ENCODE results near the gene LDLRAD4. TPM values are rescaled to one million over a fixed set of nuclear protein-coding genes. Genes with fewer than 3 reads are reported as not detected.

The LDLRAD4 gene
- total RNA-seq, 3 donors from 2014 or later: 17.5 to 20.4 (median 18.3) TPM

DNA sequence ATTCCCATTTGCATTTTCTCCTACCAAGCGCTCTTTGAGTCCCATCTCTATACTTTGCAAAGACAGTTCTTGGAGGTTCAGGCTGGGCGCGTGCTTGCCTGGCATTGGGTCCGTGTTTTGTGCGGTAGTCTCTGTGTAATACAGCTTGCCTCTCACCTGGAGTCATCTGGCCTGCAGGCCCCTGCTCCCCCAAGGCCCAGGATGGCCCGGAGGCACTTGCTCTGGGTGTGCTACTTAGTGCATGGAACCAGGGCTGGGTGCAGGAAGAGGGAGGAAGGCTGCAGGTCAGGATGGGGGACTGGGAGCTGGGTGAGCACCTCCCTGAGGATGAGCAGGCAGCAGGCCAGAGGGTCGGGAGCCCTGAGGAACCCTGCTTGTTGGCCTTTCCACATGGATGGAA, 220.9 kb downstream of the LDLRAD4 start:
- Mint-ChIP-seq H3K9me3 (no peaks in the 10 kb centered on the region), H3K4me1 (ENCODE audit: low read depth) (peaks cover 55% of the 10 kb centered on the region), H3K36me3 (ENCODE audit: insufficient read depth) (peaks cover 1% of the 10 kb centered on the region), H3K4me3 (no peak overlapping the region), H3K27me3 (ENCODE audit: low read depth) (no peaks in the 10 kb centered on the region)
- ATAC-seq (no peak), DNase-seq (no peak)

DNA sequence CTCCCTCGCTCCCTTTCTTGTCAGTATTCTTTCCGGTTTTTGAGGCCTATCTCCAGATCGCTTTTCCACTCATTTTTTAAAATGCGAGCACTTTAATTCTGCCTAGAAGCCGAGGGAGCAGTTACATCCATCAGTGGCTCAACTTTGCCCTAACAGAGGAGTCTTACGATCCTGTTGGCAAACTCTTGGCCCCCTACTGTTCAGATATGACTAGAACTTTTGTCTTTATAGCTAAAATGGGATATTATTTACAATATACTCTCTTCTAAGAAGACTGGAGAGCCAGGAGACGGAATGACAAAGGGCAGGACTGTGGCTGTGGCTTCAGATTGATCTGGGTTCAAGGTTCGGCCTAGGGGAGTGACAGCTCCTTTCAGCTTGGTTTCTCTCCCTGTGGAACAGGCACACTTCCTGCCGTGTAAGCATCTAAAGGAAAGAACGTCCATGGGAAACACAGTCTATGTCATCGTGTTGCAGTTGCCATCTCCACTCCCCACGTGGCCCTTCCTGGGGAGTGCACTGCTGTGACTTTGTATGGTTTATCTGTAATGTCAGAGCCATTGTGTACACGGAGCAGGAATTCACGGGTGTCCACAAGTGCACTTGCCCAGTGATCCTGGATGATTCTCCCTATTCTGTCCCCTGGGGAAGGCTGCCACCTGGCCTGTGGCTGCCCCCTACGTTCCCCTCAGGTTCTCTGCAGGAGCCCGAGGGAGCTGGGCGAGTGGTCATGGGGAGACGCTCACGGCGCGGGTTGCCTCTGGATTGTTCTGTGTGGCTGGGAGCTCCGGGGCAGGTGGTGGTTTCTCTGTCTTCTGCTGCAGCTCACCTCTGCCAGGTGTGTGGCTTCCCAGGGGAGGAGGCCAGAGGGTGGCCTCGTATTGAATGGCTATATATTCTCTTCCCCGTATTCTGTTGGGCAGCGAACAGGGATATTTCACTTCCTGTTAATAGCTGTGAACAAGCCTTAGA, 222.0 kb downstream of the LDLRAD4 start:
- Mint-ChIP-seq H3K36me3 (ENCODE audit: insufficient read depth) (peaks cover 1% of the 10 kb centered on the region), H3K4me3 (no peak overlapping the region), H3K27me3 (ENCODE audit: low read depth) (no peaks in the 10 kb centered on the region), H3K9me3 (no peaks in the 10 kb centered on the region), H3K4me1 (ENCODE audit: low read depth) (peaks cover 53% of the 10 kb centered on the region)
- DNase-seq (no peak), ATAC-seq (no peak)

DNA sequence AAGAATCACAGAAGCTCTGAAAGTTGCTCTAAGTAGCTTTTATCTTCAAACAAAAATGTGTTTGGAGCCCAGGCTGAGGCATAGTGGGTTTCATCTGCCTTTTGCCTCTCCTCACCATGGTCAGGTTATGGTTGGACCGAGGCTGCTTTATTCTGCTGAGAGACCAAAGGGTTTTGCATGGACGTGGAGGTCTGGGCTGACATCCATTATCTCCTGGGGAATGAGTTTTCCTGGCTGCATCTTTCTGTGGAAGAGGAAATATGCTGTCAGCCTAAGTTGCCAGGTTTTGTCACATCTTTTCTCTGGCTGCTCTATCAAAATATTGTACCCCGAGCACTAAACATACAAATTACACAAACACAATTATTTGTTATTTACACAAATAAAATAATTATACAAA, 223.2 kb downstream of the LDLRAD4 start:
- Mint-ChIP-seq H3K9me3 (no peaks in the 10 kb centered on the region), H3K36me3 (ENCODE audit: insufficient read depth) (peaks cover 1% of the 10 kb centered on the region), H3K4me1 (ENCODE audit: low read depth) (peaks cover 41% of the 10 kb centered on the region), H3K27me3 (ENCODE audit: low read depth) (no peaks in the 10 kb centered on the region), H3K4me3 (no peak overlapping the region)
- ATAC-seq (no peak), DNase-seq (no peak)

DNA sequence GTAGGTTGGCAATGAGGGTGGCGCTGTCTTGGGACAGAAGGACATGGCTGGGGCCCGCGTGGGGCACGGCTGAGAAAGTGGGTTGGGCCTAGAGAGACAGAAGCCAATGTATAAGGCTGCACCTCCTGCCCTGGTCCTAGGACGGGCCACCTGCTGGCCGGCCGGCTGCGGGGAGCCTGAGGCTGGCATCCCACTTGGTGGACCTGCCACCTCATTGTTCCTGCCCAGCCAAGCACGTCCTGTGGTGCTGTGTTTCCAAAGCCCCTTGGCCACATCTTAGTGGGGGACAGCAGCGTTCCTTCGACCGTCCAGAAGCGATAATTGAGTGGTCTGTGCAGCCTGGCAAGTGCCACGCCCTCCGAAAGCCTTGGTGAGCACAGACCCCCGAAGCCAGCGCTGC, 223.9 kb downstream of the LDLRAD4 start:
- no peaks in the 10 kb centered on the region for H3K9me3 Mint-ChIP-seq
- DNase-seq: no peak
- no peak overlapping the region for H3K4me3 Mint-ChIP-seq
- ATAC-seq: no peak
- peaks cover 1% of the 10 kb centered on the region for H3K36me3 Mint-ChIP-seq (ENCODE audit: insufficient read depth)
- H3K4me1 Mint-ChIP-seq (ENCODE audit: low read depth): peaks cover 34% of the 10 kb centered on the region
- H3K27me3 Mint-ChIP-seq (ENCODE audit: low read depth): no peaks in the 10 kb centered on the region

DNA sequence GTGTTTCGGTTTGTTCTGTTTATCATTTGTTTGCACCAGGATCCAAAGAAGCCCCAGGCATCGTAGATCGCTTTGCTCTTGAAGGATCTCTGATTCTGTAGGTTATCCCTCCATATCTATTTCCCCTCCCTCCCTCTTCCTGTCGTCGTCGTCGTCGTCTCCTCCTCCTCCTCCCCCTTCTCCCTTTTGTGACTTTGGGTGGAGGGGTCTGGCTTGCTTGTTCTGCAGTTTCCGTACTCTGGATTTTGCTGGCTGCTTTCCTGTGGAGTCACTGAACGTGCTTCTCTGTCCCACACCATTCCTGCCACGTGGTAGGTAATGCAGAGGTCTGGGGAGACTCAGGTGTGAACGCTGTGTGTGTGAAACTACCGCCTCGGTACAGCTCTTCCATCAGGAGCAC, 225.0 kb downstream of the LDLRAD4 start:
- ATAC-seq (no peak), DNase-seq (no peak)
- H3K27me3 Mint-ChIP-seq (ENCODE audit: low read depth): no peaks in the 10 kb centered on the region
- no peak overlapping the region for H3K4me3 Mint-ChIP-seq
- H3K9me3 Mint-ChIP-seq: no peaks in the 10 kb centered on the region
- peaks cover 25% of the 10 kb centered on the region for H3K4me1 Mint-ChIP-seq (ENCODE audit: low read depth)
- H3K36me3 Mint-ChIP-seq (ENCODE audit: insufficient read depth): peaks cover 1% of the 10 kb centered on the region

DNA sequence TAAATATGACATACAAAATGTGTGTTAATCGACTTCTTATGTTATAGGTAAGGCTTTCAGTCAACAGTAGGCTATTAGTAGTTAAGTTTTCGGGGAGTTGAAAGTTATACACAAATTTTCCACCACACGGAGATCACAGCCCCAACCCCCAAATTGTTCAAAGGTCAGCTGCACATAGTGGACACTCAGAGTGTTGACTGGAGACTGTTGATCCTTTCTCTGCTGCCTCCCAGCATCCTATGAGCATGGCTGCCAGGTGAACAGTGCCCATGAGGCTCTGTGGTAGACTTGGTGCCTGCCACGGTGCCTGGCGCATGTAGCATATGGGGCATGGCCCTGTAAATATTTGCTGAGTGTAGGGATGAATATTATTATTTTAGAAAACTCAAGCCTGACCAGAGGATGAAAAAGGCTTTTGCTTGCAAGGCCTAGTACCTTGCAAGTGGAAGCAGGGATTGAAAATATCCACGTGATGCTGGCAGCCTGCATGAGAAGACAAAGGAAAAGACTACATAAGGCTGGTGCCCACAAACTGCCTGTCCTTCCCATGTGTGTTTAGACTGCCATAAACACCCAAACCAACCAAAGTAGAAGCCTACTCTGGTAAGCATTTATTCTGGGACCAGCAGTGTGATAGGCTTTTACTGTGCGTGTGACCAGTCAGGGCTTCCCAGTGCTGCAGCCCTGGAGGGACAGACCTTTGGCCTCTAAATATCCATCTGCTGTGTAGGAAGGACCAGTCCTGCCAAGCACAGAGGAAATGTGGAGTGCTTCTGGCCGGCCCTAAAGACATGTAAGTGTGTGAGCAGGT, 226.1 kb downstream of the LDLRAD4 start:
- H3K36me3 Mint-ChIP-seq (ENCODE audit: insufficient read depth): peaks cover 1% of the 10 kb centered on the region
- no peak for DNase-seq
- H3K4me1 Mint-ChIP-seq (ENCODE audit: low read depth): peaks cover 16% of the 10 kb centered on the region
- H3K4me3 Mint-ChIP-seq: no peak overlapping the region
- no peaks in the 10 kb centered on the region for H3K9me3 Mint-ChIP-seq
- ATAC-seq: no peak
- H3K27me3 Mint-ChIP-seq (ENCODE audit: low read depth): no peaks in the 10 kb centered on the region

GRCh38 chr18:13445241-13445897, 226.8 kb downstream of the LDLRAD4 start:
- ATAC-seq: no peak
- Mint-ChIP-seq H3K36me3 (ENCODE audit: insufficient read depth) (peaks cover 1% of the 10 kb centered on the region), H3K4me1 (ENCODE audit: low read depth) (peaks cover 15% of the 10 kb centered on the region), H3K9me3 (no peaks in the 10 kb centered on the region), H3K27me3 (ENCODE audit: low read depth) (no peaks in the 10 kb centered on the region), H3K4me3 (no peak overlapping the region)
- DNase-seq: no peak

DNA sequence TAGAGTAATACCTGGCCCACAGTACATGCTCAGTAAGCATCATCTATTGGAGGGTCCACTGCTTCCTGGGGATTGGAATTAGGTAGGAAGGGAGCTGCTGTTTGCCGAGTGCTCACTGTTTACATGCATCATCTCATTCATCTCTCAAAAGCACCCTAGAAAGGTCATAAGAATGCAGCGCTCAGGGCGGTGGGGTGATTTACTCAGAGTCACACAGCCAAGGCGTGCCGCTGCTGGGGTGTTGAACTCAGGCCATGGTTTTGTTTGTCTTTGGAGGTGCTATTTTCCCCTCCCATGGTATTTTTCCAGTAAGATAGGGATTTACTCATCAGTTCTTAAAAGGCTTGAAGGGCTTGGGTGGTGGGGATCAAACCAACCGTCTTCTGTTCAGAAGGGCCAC, 227.5 kb downstream of the LDLRAD4 start:
- H3K36me3 Mint-ChIP-seq (ENCODE audit: insufficient read depth): peaks cover 1% of the 10 kb centered on the region
- H3K9me3 Mint-ChIP-seq: no peaks in the 10 kb centered on the region
- ATAC-seq: peak in 1 of 2 donors; percentile 29
- DNase-seq: no peak
- H3K27me3 Mint-ChIP-seq (ENCODE audit: low read depth): no peaks in the 10 kb centered on the region
- H3K4me3 Mint-ChIP-seq: no peak overlapping the region
- H3K4me1 Mint-ChIP-seq (ENCODE audit: low read depth): peaks cover 18% of the 10 kb centered on the region

DNA sequence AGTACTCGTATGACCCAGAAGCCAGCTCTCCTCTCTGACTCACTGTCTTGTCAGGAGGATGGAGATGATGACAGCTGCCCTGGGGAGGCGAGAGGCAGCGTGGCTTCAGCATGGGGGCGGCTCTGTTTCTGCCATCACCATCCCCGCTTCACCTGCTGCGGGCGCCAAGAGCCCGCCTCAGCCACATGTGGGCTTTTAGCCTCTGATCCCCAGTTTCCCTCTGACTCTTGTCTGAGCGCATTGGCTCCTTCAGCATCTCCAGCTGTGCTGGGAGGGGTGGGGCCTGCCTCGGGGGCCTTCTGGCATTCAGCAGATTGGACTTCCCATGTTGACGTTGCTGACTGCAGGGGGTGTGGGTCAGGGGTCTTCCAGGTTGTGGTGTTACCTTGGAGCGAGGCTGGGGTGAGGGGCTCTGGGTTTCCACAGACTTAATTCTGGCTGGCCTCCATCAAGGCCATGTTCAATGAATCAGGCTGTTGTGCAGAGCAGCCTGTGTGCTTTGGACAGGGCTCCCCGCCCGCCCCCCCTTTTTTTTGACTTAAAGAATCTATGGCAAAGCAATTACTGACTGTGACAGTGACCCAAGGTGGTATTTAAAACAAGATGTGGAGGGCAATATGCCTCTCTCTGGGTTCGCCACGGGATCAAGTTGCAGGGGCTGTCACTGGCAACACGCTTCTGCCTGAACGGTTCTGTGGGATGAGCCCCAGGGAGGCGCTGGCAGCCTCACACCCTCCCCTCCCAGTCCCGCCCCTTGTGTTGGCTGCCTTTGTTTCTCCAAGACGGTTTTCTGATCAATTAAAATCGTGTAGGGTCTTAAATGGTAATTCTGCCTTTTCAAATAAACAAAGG, 228.3 kb downstream of the LDLRAD4 start:
- Mint-ChIP-seq H3K4me1 (ENCODE audit: low read depth) (peaks cover 16% of the 10 kb centered on the region), H3K9me3 (no peaks in the 10 kb centered on the region), H3K4me3 (no peak overlapping the region), H3K27me3 (ENCODE audit: low read depth) (no peaks in the 10 kb centered on the region), H3K36me3 (ENCODE audit: insufficient read depth) (peaks cover 1% of the 10 kb centered on the region)
- DNase-seq (no peak), ATAC-seq (peak; percentile 71 to 83)

- DNase-seq (no peak), ATAC-seq (no peak)
- peaks cover 18% of the 10 kb centered on the region for H3K4me1 Mint-ChIP-seq (ENCODE audit: low read depth)
- peaks cover 1% of the 10 kb centered on the region for H3K36me3 Mint-ChIP-seq (ENCODE audit: insufficient read depth)
- no peaks in the 10 kb centered on the region for H3K9me3 Mint-ChIP-seq
- H3K27me3 Mint-ChIP-seq (ENCODE audit: low read depth): no peaks in the 10 kb centered on the region
- H3K4me3 Mint-ChIP-seq: no peak overlapping the region
These were observed 229.2 kb downstream of the LDLRAD4 start for GRCh38 chr18:13447621-13448334.

DNA sequence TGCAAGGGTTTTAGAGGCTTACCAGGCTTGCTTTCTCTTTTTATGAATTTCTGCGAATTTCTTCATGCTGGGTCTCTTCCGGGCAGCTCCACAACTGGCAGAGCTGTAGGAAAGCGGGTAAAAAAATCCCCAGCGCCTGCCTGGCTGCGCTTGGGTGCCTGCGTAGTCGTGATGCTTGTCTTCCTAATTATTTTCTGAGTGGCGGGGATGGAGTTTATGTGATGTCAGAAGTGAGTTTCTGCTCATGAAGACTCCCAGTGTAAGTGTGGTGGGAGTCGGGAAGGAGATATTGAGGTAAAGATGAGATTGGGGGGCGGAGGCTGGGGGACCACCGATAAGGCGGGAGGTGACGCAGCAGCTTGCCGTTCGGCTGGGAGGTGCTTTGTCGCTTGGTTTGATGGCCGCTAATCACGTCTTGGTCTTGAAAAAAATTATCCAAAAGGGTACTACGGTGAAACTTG, 229.8 kb downstream of the LDLRAD4 start:
- peaks cover 16% of the 10 kb centered on the region for H3K4me1 Mint-ChIP-seq (ENCODE audit: low read depth)
- H3K36me3 Mint-ChIP-seq (ENCODE audit: insufficient read depth): peaks cover 1% of the 10 kb centered on the region
- no peak for DNase-seq
- H3K9me3 Mint-ChIP-seq: no peaks in the 10 kb centered on the region
- H3K4me3 Mint-ChIP-seq: no peak overlapping the region
- H3K27me3 Mint-ChIP-seq (ENCODE audit: low read depth): no peaks in the 10 kb centered on the region
- ATAC-seq: no peak

DNA sequence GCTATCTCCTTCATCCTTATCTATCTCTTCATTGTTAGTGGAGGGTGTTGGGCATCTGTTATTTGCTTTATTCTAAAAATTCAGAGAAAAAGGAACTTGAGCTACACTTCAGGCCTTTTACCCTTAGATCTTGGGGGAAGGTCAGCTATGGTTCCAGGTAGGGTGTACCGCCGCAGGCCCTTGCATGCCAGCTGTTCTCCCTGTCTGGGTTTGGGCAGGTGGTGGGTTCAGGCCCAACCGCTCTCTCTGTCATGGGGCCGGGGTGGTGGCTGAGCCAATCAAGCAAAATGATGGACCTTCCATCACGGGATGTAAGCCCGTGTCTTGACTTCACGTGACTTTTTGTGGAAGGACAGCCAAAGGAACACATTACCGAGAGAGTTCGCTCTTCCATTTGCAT, 231.1 kb downstream of the LDLRAD4 start:
- Mint-ChIP-seq H3K9me3 (no peaks in the 10 kb centered on the region), H3K36me3 (ENCODE audit: insufficient read depth) (no peaks in the 10 kb centered on the region), H3K4me1 (ENCODE audit: low read depth) (peaks cover 15% of the 10 kb centered on the region), H3K27me3 (ENCODE audit: low read depth) (no peaks in the 10 kb centered on the region), H3K4me3 (no peak overlapping the region)
- no peak for ATAC-seq
- DNase-seq: no peak
